Glomerular visceral epithelial cell (primary cell): Measurements from ENCODE around the gene C17orf50.

Experiments
- DNase-seq: peaks from one replicate; pipeline ENCODE4 v3.0.0-alpha.2; 2016; ENCODE audit errors: extremely low spot score

The C17orf50 gene

DNA sequence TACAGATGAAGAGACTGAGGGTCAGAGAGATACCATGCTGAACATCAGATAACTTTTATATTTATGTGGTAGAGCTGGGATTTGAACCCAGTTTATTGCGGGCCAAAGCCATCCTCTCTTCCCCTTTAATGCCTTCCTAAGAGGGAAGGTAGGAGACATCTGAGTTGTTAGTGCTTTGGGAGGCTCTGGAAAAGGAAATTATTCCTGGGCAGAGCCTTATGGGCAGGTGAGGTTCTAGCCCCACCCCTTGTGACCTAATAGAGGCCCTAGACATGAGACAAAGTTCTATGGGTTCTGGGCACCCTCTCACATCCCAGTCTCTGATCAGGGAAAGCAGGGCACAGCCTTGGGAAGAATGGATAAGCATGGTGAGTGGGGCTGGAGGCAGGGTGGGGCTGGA, at the start of gene C17orf50:
TSS of gene C17orf50 (plus strand) at position 301 of the 400 bp plus-strand sequence. CDS start at position 356, 55 bp downstream.
- no peak for DNase-seq

DNA sequence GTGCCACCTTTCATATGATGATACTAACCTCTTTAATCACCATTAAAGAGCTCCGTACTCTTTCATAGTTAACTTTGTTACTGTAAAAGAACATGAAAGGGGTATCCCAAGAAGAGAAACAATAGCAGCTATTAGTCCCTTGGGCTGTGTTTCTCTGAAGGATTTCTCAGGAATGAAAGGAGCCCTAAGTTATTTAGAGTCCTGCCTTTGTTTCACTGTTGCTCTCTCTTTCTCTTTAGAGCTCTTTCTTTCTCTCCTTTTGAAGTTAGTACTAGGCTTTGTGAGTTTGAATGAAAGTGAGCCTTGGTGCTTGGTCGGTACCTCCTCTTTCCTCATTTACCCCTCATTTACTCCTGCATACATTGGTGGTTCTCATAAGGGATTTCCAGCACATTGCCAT, 49.7 kb upstream of the C17orf50 start:
- DNase-seq: no peak

DNA sequence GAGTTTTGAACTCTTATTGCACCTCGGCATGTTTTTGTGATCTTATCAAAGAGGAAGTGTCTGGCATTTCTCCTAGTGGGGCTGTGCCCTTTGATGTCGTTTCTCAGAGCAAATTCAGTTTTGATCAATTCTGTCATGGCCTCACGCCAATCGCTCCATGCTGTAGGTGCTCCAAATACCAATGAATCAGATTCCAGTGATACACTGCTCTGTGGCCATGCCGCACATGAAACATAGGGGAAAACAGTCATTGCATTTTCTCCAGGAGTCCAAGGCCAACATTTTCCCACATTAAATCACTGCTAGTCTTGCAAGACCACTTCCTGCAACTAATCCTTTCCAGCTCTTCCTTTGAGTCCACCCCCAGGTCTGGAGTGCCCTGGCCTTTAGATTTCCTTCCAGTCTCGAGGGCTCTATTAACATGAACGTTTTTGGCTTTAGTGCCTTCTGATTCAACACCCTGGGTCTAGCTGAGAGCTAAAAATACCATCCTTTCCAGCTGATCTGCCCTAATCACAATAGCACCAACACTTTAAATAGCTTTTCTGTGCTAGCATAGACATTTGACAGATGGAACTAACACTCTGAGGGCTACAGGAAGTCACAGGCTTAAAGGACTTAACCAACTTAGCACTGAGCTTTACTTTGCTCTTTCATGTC, 47.5 kb upstream of the C17orf50 start:
- DNase-seq: peak; percentile 12

DNA sequence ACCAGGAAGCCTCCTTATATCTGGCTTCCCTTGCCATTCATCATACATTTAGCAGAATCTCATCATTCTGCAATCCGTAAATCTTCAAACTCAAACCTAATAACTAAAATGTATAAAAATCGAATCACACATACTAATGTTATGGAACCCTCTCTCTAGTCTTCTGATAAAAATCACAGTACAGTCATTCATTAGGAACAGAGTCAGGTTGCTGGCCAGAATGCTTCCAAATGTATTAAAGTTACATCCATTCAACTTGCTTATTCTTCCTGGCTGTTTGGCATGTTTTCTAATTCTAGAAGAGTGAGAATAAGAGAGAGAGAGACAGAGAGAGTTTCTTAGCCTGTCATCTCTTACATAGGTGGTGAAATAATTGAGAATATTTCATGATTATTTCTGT, 45.7 kb upstream of the C17orf50 start:
- no peak for DNase-seq

DNA sequence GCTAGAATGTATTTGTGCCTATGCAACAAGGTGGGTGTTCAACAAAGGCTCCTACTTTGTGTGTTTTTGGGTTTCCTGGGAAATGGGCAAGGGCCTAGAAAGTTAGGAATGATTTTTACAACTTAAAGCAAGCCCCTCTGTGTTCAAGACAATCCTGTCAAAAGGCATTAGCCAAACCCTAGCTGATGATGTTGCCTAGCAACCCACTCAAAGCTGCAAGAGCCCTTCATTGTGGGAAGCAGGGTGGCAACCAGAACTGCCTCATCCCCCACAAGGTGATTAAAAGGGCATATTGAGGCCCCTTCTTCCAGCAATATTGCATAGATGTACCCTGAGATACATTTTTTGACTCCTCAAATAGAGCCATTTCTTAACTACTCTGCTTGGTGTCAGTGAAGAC, 45.3 kb upstream of the C17orf50 start:
- no peak for DNase-seq

DNA sequence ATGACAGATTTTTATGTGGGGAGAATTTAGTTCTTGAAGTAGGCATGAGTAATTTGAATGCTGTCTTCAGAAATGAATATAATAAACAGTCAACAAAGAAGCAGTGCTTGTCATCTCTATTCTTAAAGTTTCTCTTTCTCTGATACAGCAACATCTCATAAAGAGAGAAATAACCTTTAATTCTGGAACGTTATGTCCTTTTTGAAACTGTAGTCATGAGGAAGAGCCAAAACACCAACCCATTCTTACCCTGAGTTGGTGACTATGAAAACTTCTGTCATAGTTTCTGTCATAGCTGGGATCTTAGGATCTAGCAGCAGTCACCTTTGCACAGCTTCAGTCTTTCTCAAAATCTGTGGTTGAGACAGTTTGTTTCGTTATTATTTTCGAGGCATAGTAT, 44.5 kb upstream of the C17orf50 start:
- no peak for DNase-seq

DNA sequence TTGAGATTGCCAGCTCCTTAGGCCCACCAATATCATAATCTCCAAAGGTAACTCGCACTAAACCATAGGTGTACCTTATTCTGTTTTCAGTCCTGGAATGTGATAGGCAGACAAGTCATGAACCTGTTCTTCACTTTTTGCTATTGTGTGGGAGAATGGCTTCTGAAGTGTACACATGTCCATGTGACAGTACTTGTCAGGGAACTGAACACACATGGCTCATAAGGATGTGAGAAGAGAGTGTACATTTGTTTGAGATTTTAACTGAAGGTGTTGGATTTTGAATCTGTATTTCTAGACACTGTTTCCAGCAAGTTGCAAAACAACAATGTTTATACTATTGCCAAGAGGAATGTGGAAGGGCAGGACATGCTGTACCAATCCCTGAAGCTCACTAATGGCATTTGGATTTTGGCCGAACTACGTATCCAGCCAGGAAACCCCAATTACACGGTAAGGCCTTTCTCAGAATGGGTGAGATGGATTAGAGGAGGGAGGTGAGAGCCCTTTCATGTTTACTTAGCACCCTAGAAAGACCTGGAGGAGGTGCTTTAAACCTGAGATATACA, 43.7 kb upstream of the C17orf50 start:
- DNase-seq: no peak

DNA sequence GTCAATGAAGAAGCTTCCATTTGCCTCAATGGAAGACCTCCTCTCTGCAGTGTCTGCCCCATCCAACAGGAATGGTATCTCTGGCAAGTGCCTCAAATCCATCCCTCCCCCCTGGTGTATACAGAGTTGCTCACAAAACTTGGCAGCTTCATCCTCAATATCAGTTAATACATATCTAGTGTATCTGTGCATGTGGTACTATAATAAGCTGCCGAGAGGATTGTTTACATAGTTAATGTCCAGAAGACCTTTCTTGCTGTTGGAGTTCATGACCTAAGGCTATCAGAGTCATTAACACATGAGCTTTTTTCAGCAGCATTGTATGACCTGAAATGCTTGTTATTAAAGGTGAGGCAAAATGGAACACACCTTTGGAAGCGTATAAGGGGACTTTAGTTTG, 43.2 kb upstream of the C17orf50 start:
- DNase-seq: no peak

DNA sequence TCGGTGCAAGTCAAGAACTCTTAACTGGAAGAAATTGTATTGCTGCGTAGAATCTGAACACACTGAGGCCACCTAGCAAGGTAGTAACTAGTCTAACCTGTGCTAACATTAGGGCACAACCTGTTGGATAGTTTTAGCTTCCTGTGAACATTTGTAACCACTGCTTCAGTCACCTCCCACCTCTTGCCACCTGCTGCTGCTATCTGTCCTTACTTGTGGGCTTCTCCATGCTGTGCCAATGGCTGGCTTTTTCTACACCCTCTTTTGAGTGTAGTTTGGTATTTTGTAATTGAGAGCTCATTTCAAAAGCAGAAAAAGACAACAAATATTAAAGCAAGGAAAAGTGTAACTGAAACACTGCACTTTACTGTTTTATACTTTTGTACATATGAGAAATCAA, 37.0 kb upstream of the C17orf50 start:
- no peak for DNase-seq

DNA sequence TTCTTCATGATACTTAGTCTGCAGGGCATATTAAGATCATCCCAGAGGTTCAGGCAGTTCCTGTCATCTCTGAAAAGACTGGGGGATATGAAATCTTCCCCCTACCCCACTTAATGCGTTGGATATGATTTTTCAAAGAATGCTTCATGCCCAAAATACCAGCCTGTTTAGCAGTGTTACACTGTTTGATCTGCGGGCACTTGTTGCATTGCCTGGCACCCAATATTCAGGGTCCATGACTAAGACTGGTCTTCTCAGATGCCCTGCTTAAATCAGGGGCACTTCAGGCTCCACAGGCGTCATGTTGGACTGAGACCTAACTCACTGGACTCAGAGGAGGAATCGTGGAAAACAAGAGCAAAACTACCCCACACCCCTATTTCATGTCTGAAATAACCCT, 35.6 kb upstream of the C17orf50 start:
- DNase-seq: no peak

DNA sequence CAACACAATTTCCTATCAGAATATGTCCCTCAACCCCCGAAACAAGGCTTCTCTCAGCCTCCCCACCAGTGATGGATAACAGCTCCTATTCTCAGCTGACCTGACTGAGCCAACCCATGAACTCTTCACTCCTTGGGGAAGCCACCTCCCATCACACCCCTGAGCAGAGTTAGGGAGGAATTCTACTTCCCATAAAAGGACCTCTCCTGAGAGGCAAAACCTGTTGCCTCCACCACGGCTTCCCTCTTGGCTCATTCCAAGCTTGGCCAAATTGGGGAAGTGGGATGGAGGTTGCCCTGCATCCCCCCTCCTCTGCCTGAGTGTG, 34.9 kb upstream of the C17orf50 start:
- DNase-seq: no peak

DNA sequence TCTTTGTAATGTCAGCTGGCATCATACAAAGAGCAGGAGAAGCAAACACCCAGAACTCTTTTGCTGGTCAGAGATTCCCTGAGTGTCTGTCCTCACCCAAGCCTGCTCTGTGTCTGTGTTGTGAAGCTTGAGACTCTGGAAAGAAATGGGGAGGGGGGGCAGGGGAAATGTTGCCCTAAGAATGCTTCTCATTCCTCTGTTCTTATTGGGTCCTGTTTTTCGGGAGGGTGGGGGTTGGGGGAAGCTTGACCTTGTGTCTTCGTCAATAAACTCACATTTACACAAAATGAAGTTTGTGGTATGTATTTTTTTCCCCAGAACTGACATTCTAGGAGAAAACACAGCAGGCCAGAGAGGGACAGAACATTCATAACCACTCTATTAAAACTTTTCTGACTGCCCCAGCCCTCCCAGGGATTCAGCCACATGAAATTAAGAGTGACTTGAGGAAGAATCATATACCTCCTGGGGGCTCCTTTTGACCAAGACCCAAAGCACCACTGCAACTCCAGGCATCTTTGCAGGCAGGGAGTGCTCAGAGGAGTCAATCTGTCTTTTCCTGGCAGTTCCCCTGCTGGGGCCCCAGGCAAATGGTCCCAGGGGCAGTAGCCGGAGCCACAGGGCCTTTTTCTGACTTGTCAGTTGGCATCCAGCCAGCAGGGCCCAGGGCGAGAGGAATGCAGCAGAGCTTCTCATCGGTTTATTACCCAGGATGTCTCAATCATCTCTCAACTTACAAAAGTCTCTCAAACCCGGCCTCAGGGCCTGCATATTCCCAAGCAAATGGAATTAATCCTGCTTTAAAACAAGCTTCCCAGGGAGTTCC, 34.3 kb upstream of the C17orf50 start:
- DNase-seq: peak; percentile 89

DNA sequence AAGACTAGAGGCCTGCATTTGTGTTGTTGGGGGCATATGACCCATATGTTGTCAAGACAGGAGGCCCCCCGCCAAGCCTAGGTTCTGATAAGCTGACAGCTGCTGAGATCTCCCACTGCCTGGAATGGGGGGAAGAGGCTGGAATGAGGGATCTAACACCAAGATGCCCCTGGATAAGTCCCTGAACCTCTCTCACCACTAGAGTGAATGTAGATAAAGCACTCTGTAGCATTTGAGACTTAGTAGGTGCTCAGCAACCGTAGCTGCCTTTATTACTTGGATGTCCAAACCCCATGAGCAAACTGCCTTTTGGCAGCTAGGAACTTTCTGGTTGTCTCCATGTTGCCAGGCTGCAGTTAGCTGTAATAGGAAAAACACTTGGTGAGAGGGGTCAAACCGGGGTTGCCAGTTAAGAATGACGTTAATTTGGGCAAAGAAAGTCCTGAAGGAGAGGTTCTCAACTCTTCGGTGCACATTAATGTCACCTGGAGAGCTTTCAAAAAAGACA, 33.7 kb upstream of the C17orf50 start:
- DNase-seq: no peak

DNA sequence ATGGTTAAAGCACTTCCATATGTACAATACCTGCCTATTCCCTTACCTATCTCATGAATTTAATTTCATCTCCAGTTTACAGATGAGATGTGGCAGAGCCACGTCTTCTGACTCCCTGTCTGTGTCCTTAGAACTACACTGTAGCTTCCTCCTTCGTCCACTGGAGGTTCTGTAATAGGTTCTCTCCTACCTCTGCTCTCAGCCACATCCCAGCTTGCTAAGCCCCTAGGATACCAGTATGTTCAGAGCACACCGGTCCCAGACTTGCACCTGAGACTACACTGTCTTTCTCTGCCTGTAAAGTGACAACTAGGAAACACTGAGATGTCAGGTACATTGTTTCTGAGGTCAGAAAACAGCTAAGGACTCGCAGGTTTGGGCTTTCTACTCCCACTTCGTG, 33.1 kb upstream of the C17orf50 start:
- no peak for DNase-seq

DNA sequence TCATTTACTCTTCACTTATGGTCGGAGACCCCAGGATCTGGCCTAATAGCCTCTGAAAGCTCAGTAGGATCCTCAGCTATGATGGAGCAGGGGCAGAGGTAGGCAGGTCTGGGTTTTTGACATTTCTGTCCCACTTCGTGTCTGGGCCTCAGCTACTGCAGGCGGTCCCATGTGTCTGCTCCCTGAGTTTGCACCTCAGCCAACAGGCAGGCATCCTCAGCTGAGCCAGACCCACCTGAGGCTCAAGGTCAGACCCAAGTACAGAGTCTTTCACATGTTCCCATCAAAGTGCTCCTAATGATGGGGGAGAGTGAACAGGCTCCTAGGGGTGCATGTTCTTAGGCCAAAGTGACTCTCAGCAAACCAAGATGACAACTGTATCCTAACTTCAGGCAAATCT, 32.1 kb upstream of the C17orf50 start:
- no peak for DNase-seq

DNA sequence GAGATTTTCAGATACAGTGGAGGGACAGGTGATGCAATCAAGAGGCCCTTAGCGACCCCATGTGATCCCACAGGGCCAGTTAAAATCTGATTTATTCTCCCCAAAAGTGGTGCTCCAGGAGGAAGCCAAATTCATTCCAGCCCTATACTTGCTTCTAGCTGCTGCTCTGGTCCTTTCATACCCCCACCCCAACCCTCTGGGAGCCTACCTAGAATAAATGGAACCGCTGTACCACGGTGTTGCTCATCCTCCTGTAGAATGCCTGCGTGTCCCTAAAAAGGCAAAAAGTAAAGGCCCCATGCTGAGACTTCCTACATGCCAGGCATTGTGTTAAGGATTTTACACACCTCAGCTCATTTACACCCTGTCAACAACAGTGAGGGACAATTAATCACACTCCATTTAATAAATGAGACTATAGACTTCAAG, 31.3 kb upstream of the C17orf50 start:
- no peak for DNase-seq

DNA sequence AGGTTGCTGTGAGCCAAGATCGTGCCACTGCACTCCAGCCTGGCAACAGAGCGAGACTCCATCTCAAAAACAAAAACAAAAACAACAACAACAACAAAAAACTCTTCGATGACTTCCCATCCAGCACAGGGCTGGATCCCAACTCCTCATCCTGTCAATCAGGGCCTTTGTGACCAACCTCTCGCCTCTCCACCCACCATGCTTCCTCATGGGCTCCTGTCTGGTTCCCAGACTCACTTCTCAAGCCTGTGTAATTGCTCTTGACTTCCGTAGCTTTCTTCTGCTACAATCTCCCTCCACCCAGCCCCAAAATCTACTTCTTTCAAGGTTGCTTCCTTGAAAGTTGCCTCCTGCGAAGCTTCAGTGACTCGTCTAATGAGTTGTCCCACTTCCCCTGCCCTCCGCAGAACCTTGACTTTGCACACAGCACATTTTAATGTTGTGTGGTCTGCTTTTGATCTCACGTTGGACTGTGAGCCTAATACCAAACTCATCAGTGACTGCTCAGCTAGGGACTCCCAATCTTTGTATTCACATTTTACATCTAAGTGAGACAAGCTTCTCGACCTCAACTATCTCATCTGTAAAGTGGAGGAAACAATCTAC, 30.2 kb upstream of the C17orf50 start:
- no peak for DNase-seq

DNA sequence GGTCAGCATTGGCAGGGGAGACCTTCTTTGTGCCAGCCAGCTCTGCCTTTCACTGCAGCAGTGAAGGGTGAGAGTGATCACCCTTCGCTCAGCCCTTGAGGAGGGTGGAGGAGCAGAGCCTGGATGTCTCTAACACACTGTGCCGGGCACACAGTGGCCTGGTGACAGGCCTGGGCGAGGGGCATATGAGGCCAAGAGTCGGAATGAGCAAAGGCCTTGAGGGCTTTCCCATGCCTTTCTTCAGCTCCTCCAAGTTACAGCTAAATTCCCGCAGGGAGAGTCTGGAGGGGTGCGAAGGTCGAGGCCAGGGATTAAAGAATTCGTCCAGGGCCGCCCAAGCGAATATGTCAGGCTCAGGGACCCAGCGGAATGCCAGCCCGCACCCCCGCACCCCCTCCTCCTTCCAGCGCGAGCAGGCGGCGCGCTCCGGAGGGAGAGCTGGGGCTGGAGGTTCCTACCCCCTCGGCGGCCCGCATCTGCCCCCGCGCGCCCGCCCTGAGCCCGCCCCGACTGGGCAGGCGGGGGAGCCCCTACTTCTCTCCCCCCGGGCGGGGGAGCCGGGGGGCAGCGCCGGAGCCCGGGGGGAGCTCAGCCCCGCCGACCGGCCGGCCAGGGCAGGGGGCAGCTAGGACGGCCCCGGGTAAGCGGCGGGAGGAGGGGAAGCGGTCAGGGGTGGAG, 29.3 kb upstream of the C17orf50 start, which contains the start of gene RASL10B:
TSS of gene RASL10B (plus strand) at position 401 of the 678 bp plus-strand sequence. CDS start 3,546 bp downstream, outside the sequence.
- DNase-seq: peak; percentile 51

DNA sequence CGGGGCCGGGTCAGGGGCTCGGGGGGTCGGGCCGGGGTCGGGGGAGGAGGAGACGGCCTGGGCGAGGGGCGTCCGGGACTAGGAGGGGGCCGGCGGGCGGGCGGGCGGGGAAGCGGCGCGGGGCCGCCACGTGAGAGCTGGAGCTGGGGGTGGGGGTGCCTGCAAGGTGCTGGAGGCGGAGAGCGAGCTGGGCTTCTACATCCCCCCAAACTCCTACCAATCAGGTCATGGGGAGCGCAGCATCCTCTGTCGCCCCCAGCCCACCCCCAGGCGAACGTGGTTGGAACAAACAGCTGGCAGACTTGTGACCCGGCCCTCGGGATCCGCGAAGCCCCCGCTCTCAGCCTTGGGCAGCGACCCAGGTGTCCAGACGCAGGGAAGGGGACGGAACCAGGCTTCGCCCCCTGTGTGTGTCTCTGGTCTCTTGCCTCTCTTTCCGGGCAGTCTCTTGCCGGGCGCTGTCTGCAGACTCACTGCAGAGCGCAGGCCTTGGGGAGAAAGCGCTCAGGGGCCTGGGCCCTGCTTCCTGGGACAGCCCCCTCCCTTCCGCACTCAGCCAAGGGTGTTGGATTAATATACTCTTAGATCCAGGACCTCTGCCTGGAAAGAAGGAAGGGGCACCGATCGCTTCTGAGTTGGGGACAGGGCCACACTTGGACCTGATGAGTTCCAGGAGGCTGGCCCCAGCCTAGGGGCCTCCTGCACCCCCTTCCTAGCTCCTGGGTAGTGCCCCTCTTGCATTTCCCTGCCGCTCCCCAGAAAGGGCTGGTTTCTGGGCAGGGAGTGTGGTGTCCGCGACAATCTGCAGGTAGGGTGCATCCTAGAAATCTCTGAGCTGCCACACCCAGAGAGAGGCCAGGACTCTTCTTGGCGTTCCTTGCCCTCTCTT, 28.5 kb upstream of the C17orf50 start:
- DNase-seq: no peak

DNA sequence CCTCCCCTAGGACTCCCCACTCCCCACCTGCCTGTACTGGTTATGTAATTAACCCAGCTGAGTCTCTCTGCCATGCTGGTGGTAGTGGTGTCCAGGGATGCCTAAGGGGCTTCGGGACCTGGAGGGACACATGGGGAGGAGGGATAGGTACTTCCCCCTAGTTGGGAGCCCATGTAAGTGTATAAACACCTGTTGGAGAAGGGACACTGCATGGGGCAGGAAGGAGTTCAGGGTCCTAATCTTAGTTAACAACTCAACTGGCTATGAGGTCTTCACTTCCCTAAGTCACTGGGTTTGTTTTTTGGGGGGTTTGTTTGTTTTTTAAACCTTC, 27.9 kb upstream of the C17orf50 start:
- no peak for DNase-seq

DNA sequence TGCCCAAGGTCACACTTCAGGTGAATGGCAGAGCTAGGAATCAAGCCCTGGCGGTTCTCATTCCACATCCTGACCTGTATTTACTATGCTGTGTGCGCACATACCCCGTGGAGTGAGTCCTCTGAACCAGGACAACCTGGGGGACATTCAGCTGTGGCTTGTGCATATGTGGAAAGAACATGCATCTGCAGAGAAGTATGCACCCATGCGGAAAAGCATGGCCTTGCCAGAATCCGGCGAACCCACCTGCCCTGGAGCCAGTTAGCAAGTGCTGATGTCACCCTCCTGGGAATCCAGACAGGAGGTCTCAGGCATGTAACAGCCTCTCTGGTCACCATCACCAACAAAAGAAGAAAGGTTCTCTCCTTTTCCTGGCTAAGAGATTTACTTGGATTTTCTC, 27.3 kb upstream of the C17orf50 start:
- peak; percentile 49 for DNase-seq
